ENCODE measurements around the gene BAX. TPM values are rescaled to one million over a fixed set of nuclear protein-coding genes. Genes with fewer than 3 reads are reported as not detected.

BAX gene
- total and polyA plus RNA-seq, 2 of the 13 experiments (the other 11 are each of a cell fraction or from before 2014, with no cell fraction given), result 139 to 176 TPM

- TF ChIP-seq ZNF17 (CRISPR knock-in tag; IDR thresholded peaks at IDR 0.05) (no peak), ZFP91 (CRISPR knock-in tag; IDR thresholded peaks at IDR 0.05; ENCODE audit: borderline replicate concordance) (peak; percentile 83), ARHGAP35 (CRISPR knock-in tag; IDR thresholded peaks at IDR 0.05; ENCODE audit: borderline replicate concordance) (no peak), ZNF337 (CRISPR knock-in tag; IDR thresholded peaks at IDR 0.05; ENCODE audit: borderline replicate concordance, low read depth) (peak; percentile 93), TEAD2 (CRISPR knock-in tag; IDR thresholded peaks at IDR 0.05) (peak; percentile 95), ADNP (CRISPR knock-in tag; IDR thresholded peaks at IDR 0.05) (0 out of 2 replicates have a peak, but pooled peaks have one; percentile 52), THYN1 (CRISPR knock-in tag; IDR thresholded peaks at IDR 0.05; ENCODE audit: borderline replicate concordance, low read depth) (no peak), SMAD1 (CRISPR knock-in tag; IDR thresholded peaks at IDR 0.05; ENCODE audit: borderline replicate concordance, low read depth) (peak; percentile 33; the same call in 1 of the 2 replicates), ZNF720 (CRISPR knock-in tag; IDR thresholded peaks at IDR 0.05) (peak; percentile 94; the same call in 1 of the 2 replicates), CTCF (CRISPR knock-in tag; IDR thresholded peaks at IDR 0.05) (no peak), TOE1 (CRISPR knock-in tag; IDR thresholded peaks at IDR 0.05) (peak; percentile 95), HNRNPL (IDR thresholded peaks at IDR 0.05; ENCODE audit: low read depth, low read length) (peak; percentile 86; the same call in 1 of the 2 replicates), AGO2 (optimal IDR thresholded peaks at IDR 0.05; ENCODE audit: low read depth, low read length) (peak; percentile 100), HES4 (CRISPR knock-in tag; IDR thresholded peaks at IDR 0.05; ENCODE audit: borderline replicate concordance) (peak; percentile 50), ARID2 (CRISPR knock-in tag; IDR thresholded peaks at IDR 0.05; ENCODE audit: borderline replicate concordance) (peak; percentile 34; the same call in 1 of the 2 replicates), ZNF12 (CRISPR knock-in tag; IDR thresholded peaks at IDR 0.05) (peak; percentile 67; the same call in 1 of the 2 replicates), PHF8 (CRISPR knock-in tag; IDR thresholded peaks at IDR 0.05) (peak; percentile 36; the same call in 1 of the 2 replicates), ZNF687 (CRISPR knock-in tag; IDR thresholded peaks at IDR 0.05) (peak; percentile 88), TMF1 (CRISPR knock-in tag; IDR thresholded peaks at IDR 0.05; ENCODE audit: low read depth) (peak; percentile 91; the same call in 1 of the 2 replicates), NFKBIZ (CRISPR knock-in tag; IDR thresholded peaks at IDR 0.05) (peak; percentile 83)
- TF ChIP-seq, protein P1, sequence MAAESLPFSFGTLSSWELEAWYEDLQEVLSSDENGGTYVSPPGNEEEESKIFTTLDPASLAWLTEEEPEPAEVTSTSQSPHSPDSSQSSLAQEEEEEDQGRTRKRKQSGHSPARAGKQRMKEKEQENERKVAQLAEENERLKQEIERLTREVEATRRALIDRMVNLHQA (CRISPR knock-in tag; IDR thresholded peaks at IDR 0.05), result no peak
These were observed 10.5 kb downstream of the BAX start, which contains the start of gene FTL (continued) for GRCh38 chr19:48965040-48965805.
